ENCODE data around the gene CARS2.
"Not testable (repeated sequence)": the region's sequence is repeated elsewhere in the genome, so short reads cannot be mapped to it uniquely, and the experiment has no call there.

Gene CARS2

GRCh38 chr13:110634558-110634957 lies 71.4 kb downstream of the CARS2 start:
- TF ChIP-seq CTCF (IDR thresholded peaks at IDR 0.05), result no peak
- Mint-ChIP-seq H3K36me3 (ENCODE audit: low read depth) (peaks cover 77% of the 10 kb centered on the region), H3K4me1 (peaks cover 32% of the 10 kb centered on the region), H3K27ac (peak overlapping the region; percentile 68), H3K9me3 (peaks cover 6% of the 10 kb centered on the region), H3K27me3 (ENCODE audit: low read depth, poor library complexity) (no peaks in the 10 kb centered on the region), H3K4me3 (no peak overlapping the region)
- no peak for DNase-seq

GRCh38 chr13:110633776-110634175 lies 72.1 kb downstream of the CARS2 start:
- Mint-ChIP-seq H3K4me3 (no peak overlapping the region), H3K9me3 (peaks cover 6% of the 10 kb centered on the region), H3K27me3 (ENCODE audit: low read depth, poor library complexity) (no peaks in the 10 kb centered on the region), H3K36me3 (ENCODE audit: low read depth) (peaks cover 79% of the 10 kb centered on the region), H3K27ac (peak overlapping the region; percentile 68), H3K4me1 (peaks cover 27% of the 10 kb centered on the region)
- no peak for TF ChIP-seq CTCF (IDR thresholded peaks at IDR 0.05)
- DNase-seq, result no peak

GRCh38 chr13:110632255-110632654 lies 73.7 kb downstream of the CARS2 start:
- H3K4me3 Mint-ChIP-seq; H3K27me3 Mint-ChIP-seq (ENCODE audit: low read depth, poor library complexity); H3K9me3 Mint-ChIP-seq; DNase-seq: not testable (repeated sequence)
- Mint-ChIP-seq H3K36me3 (ENCODE audit: low read depth) (peaks cover 87% of the 10 kb centered on the region), H3K27ac (peak overlapping the region; percentile 82), H3K4me1 (peaks cover 21% of the 10 kb centered on the region)

GRCh38 chr13:110630566-110631119 lies 75.3 kb downstream of the CARS2 start:
- Mint-ChIP-seq H3K36me3 (ENCODE audit: low read depth) (peaks cover 75% of the 10 kb centered on the region), H3K4me3 (no peak overlapping the region), H3K27ac (peak overlapping the region; percentile 89), H3K27me3 (ENCODE audit: low read depth, poor library complexity) (no peaks in the 10 kb centered on the region), H3K4me1 (peaks cover 36% of the 10 kb centered on the region), H3K9me3 (peaks cover 6% of the 10 kb centered on the region)
- no peak for TF ChIP-seq CTCF (IDR thresholded peaks at IDR 0.05)
- no peak for DNase-seq

- no peak for DNase-seq
- TF ChIP-seq CTCF (IDR thresholded peaks at IDR 0.05), result no peak
- Mint-ChIP-seq H3K4me3 (no peak overlapping the region), H3K36me3 (ENCODE audit: low read depth) (peaks cover 68% of the 10 kb centered on the region), H3K27me3 (ENCODE audit: low read depth, poor library complexity) (no peaks in the 10 kb centered on the region), H3K4me1 (peaks cover 46% of the 10 kb centered on the region), H3K27ac (no peak overlapping the region), H3K9me3 (peaks cover 6% of the 10 kb centered on the region)
Observed at GRCh38 chr13:110629735-110630134, 76.2 kb downstream of the CARS2 start.

- peaks cover 51% of the 10 kb centered on the region for H3K4me1 Mint-ChIP-seq
- H3K9me3 Mint-ChIP-seq, result peaks cover 6% of the 10 kb centered on the region
- DNase-seq, result no peak
- H3K36me3 Mint-ChIP-seq (ENCODE audit: low read depth), result peaks cover 62% of the 10 kb centered on the region
- H3K4me3 Mint-ChIP-seq, result no peak overlapping the region
- no peaks in the 10 kb centered on the region for H3K27me3 Mint-ChIP-seq (ENCODE audit: low read depth, poor library complexity)
- no peak for TF ChIP-seq CTCF (IDR thresholded peaks at IDR 0.05)
- no peak overlapping the region for H3K27ac Mint-ChIP-seq
Observed at GRCh38 chr13:110628952-110629701, 76.8 kb downstream of the CARS2 start.
